ENCODE results near the gene CELA3B.
"Not testable (repeated sequence)": the region's sequence is repeated elsewhere in the genome, so short reads cannot be mapped to it uniquely, and the experiment has no call there.

GRCh38 chr1:21981253-21981652 is 4.4 kb downstream of the CELA3B start:
- TF ChIP-seq CTCF (conservative IDR thresholded peaks at IDR 0.05 in 1 of 2, IDR thresholded peaks at IDR 0.05 in 1 of 2; ENCODE audit: low read depth in 1 of 2, low read length in 2 of 2); EZH2 (IDR thresholded peaks at IDR 0.05; ENCODE audit: low read length, missing control alignments): not testable (repeated sequence)
